ENCODE measurements around the gene USP17L29.
"Not testable (repeated sequence)": the region's sequence is repeated elsewhere in the genome, so short reads cannot be mapped to it uniquely, and the experiment has no call there.

DNA sequence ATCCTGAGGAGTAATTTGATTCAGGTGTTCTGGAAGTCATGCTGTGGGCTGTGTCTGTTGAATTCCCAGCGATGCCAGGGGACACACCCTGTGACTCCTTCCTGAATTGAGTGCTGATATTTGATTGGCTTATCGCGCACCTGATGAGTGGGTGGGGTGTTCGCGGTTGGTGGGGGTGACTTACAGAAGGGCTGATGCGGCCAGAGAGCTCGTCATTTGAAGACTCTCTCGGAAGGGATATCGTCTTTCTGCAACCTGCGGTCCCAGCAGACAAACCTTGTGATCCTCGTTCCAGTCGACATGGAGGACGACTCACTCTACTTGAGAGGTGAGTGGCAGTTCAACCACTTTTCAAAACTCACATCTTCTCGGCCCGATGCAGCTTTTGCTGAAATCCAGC lies 19.1 kb upstream of the USP17L29 start, which contains the start of gene USP17L26:
- TF ChIP-seq, protein P1, sequence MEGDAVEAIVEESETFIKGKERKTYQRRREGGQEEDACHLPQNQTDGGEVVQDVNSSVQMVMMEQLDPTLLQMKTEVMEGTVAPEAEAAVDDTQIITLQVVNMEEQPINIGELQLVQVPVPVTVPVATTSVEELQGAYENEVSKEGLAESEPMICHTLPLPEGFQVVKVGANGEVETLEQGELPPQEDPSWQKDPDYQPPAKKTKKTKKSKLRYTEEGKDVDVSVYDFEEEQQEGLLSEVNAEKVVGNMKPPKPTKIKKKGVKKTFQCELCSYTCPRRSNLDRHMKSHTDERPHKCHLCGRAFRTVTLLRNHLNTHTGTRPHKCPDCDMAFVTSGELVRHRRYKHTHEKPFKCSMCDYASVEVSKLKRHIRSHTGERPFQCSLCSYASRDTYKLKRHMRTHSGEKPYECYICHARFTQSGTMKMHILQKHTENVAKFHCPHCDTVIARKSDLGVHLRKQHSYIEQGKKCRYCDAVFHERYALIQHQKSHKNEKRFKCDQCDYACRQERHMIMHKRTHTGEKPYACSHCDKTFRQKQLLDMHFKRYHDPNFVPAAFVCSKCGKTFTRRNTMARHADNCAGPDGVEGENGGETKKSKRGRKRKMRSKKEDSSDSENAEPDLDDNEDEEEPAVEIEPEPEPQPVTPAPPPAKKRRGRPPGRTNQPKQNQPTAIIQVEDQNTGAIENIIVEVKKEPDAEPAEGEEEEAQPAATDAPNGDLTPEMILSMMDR (IDR thresholded peaks at IDR 0.05; ENCODE audit: poor library complexity, severe bottlenecking) = not testable (repeated sequence)
- TF ChIP-seq SMC3 (conservative IDR thresholded peaks at IDR 0.05; ENCODE audit: poor library complexity); MXI1 (conservative IDR thresholded peaks at IDR 0.05; ENCODE audit: poor library complexity, severe bottlenecking); POLR2AphosphoS5 (IDR thresholded peaks at IDR 0.05); EZH2 (IDR thresholded peaks at IDR 0.05; ENCODE audit: borderline replicate concordance, insufficient read depth, low read length, poor library complexity, severe bottlenecking); EP300 (conservative IDR thresholded peaks at IDR 0.05; ENCODE audit: poor library complexity, severe bottlenecking); RAD21 (conservative IDR thresholded peaks at IDR 0.05): not testable (repeated sequence)
- TF ChIP-seq, protein P2, sequence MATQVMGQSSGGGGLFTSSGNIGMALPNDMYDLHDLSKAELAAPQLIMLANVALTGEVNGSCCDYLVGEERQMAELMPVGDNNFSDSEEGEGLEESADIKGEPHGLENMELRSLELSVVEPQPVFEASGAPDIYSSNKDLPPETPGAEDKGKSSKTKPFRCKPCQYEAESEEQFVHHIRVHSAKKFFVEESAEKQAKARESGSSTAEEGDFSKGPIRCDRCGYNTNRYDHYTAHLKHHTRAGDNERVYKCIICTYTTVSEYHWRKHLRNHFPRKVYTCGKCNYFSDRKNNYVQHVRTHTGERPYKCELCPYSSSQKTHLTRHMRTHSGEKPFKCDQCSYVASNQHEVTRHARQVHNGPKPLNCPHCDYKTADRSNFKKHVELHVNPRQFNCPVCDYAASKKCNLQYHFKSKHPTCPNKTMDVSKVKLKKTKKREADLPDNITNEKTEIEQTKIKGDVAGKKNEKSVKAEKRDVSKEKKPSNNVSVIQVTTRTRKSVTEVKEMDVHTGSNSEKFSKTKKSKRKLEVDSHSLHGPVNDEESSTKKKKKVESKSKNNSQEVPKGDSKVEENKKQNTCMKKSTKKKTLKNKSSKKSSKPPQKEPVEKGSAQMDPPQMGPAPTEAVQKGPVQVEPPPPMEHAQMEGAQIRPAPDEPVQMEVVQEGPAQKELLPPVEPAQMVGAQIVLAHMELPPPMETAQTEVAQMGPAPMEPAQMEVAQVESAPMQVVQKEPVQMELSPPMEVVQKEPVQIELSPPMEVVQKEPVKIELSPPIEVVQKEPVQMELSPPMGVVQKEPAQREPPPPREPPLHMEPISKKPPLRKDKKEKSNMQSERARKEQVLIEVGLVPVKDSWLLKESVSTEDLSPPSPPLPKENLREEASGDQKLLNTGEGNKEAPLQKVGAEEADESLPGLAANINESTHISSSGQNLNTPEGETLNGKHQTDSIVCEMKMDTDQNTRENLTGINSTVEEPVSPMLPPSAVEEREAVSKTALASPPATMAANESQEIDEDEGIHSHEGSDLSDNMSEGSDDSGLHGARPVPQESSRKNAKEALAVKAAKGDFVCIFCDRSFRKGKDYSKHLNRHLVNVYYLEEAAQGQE (IDR thresholded peaks at IDR 0.05; ENCODE audit: borderline replicate concordance) = not testable (repeated sequence)
